ENCODE results near the gene C2orf68.

DNA sequence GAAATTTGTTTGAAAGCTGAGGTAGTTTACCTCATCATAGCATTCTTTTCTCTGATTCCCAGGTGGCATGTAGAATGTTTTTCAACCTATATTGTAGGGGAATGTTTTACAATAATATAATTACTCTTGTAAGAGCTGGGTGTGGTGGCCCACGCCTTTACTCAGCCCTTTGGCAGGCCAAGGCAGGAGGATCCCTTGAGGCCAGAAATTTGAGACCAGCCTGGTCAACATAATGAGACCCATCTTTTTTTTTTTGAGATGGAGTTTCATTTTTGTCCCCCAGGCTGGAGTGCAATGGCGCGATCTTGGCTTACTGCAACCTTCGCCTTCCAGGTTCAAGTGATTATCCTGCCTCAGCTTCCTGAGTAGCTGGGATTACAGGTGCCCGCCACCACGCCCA is 7.8 kb upstream of the C2orf68 start:
- TF ChIP-seq, protein P1, sequence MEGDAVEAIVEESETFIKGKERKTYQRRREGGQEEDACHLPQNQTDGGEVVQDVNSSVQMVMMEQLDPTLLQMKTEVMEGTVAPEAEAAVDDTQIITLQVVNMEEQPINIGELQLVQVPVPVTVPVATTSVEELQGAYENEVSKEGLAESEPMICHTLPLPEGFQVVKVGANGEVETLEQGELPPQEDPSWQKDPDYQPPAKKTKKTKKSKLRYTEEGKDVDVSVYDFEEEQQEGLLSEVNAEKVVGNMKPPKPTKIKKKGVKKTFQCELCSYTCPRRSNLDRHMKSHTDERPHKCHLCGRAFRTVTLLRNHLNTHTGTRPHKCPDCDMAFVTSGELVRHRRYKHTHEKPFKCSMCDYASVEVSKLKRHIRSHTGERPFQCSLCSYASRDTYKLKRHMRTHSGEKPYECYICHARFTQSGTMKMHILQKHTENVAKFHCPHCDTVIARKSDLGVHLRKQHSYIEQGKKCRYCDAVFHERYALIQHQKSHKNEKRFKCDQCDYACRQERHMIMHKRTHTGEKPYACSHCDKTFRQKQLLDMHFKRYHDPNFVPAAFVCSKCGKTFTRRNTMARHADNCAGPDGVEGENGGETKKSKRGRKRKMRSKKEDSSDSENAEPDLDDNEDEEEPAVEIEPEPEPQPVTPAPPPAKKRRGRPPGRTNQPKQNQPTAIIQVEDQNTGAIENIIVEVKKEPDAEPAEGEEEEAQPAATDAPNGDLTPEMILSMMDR (IDR thresholded peaks at IDR 0.05; ENCODE audit: borderline replicate concordance, extremely low read depth, low read length, poor library complexity, severe bottlenecking), result no peak
- TF ChIP-seq EZH2 (IDR thresholded peaks at IDR 0.05; ENCODE audit: borderline replicate concordance, low read depth, low read length, severe bottlenecking), result no peak

Measured in DND-41 (cell line).